Stimulated activated CD8-positive, alpha-beta memory T cell treated with anti-CD3 and anti-CD28 coated beads, Interleukin-12 subunit alpha, Interleukin-12 subunit beta, amount 100 ng/mL, for 4 hours (primary cell): ENCODE measurements around the gene GAGE13.
"Not testable (repeated sequence)": the region's sequence is repeated elsewhere in the genome, so short reads cannot be mapped to it uniquely, and the experiment has no call there.

Source experiments
- DNase-seq: peaks from one replicate; pipeline ENCODE4 v3.0.0-alpha.2; 2020; ENCODE audit warnings: low read depth

GAGE13 gene, protein sequence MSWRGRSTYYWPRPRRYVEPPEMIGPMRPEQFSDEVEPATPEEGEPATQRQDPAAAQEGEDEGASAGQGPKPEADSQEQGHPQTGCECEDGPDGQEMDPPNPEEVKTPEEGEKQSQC

DNA sequence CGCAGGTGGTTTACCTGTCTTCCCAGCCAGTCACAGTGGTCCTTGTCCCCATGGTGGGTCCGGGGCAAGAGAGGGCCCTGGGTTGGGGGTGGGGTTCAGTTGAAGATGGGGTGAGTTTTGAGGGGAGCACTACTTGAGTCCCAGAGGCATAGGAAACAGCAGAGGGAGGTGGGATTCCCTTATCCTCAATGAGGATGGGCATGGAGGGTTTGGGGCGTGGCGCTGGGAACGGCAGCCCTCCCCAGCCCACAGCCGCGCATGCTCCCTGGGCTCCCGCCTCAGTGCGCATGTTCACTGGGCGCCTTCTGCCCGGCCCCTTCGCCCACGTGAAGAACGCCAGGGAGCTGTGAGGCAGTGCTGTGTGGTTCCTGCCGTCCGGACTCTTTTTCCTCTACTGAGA is at the start of gene GAGE13:
GAGE13 (plus strand) TSS at position 301 of the 400 bp plus-strand sequence. CDS start 1,156 bp downstream, outside the sequence.
- not testable (repeated sequence) for DNase-seq

DNA sequence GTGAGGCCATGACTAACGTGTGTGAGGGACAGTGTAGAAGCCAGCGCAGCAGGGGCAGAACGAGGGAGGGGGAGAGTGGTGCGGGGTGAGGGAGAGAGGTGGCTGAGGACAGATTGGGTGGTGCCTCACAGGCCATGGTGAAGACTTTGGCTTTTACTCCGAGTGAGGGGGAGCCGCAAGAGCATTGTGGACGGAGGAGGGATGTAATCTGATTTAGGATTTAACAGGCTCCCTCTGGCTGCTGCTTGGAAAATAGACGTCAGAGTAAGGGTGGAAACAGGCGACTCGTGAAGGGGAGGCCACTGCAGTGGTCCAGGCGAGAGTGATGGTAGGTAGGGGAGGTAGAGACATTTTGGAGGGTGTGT is 48.8 kb upstream of the GAGE13 start:
- DNase-seq: no peak

DNA sequence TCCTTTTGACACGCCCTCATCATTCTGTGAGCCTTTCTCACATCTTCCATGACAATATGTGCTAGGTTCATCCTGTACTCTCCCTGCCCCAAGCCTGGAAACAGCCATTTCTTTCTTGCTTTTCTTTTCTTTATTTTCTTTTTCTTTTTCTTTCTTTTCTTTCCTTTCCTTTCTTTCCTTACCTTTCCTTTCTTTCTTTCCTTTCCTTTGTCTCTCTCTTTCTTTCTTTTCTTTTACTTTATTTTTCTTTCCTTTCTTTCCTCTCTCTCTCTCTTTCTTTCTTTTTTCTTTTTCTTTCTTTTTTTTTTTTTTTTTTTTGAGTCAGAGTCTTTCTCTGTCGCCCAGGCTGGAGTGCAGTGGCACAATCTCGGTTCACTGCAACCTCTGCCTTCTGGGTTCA is 47.2 kb upstream of the GAGE13 start:
- no peak for DNase-seq

DNA sequence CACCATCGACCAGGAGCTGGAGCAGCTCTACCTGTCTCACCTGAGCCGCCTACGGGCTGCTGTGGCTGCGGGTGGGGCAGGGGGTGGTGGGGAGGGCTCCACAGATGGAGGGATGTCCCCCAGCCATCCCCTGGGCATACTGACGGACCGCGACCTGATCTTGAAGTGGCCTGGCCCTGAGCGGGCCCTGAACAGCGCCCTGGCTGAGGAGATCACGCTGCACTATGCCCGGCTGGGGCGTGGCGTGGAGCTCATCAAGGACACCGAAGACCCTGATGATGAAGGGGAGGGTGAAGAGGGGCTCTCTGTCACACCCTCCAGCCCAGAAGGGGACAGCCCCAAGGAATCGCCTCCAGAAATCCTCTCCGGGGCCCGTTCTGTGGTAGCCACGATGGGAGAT is 45.2 kb upstream of the GAGE13 start:
- no peak for DNase-seq

DNA sequence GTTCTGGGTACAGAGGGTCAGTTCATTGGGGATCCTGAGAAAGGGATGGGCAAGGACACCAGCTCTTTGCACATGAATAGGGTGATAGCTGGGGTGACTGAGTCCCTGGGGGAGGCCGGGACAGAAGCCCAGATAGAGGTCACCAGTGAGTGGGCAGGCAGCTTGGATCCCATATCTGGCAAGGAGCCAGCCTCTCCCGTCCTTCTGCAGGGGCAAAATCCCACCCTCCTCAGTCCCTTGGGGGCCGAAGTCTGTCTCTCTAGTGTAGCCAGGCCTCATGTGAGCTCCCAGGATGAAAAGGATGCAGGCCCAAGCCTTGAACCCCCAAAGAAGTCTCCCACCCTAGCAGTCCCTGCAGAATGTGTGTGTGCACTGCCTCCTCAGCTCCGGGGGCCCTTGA is 44.8 kb upstream of the GAGE13 start:
- no peak for DNase-seq

DNA sequence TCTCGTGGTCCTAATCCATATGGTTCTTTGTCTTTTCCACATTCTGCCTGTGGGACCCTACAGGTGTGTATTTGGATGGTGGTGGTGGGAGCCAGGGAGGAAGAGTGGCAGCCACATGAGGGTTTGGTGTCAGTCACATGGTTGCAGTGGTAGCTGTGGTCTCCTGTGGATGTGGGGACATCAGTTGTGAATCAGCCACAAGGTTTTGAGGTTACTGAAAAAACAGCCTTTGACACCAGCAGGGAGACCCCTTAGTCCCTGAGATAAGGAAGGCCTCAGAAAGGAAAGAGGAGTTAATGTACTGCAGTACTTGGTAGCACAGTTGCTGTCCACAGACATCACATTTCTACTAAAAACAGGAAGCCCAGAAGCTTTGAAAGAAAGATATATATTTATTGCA is 43.7 kb upstream of the GAGE13 start:
- no peak for DNase-seq

DNA sequence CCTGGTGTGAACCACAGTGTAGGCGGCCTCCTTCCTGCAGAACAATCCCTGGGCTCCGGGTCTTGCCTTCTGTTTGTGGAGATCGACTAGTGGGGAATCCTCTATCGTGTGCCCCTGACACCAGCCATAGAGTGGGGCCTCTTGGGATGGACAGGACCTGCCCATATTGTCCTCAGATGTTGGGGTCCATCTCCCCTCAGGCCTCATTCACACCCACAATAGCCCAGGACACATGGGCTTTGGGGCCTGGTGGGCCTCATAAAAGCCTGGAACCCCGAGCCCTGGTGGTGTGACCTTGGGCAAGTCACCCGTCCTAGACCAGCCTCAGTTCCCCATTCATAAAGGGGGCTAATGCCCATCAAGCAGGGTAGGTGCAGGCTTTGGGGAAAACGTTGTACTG is 41.2 kb upstream of the GAGE13 start:
- DNase-seq: no peak

DNA sequence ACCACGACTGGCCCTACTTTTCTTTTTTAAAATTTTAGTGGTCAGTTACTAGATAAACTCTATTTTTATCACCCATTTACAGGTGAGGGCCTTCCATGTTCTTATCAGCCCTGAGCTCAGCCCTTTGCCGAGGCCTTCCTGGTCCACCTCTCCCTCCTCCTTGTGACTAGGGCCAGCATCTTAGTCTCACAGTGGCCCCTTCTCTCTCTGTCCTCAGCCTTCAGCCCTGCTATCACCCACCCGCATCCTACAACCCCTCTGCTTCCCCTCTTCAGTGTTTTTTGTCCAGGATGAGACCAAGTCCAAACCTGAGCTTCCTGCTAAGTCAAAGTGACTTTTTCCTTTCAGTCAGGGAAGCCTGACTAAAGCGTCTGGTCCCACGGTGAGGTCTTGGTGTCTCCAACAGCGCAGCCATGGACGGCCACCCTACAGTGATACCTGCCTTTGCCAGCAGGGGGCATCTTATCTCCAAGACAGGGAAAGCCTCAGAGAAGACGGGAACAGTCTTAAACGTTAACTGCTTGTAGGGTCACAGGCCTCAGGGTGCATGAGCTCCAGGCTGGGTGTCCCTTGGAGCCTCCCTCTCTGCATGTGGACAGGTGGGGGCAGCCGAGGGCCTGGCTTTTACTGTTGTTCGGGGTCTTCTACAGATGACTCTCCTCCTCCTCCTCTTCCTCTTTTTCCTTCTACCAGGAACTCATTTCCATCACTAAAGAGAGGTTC is 39.6 kb upstream of the GAGE13 start:
- DNase-seq: no peak

DNA sequence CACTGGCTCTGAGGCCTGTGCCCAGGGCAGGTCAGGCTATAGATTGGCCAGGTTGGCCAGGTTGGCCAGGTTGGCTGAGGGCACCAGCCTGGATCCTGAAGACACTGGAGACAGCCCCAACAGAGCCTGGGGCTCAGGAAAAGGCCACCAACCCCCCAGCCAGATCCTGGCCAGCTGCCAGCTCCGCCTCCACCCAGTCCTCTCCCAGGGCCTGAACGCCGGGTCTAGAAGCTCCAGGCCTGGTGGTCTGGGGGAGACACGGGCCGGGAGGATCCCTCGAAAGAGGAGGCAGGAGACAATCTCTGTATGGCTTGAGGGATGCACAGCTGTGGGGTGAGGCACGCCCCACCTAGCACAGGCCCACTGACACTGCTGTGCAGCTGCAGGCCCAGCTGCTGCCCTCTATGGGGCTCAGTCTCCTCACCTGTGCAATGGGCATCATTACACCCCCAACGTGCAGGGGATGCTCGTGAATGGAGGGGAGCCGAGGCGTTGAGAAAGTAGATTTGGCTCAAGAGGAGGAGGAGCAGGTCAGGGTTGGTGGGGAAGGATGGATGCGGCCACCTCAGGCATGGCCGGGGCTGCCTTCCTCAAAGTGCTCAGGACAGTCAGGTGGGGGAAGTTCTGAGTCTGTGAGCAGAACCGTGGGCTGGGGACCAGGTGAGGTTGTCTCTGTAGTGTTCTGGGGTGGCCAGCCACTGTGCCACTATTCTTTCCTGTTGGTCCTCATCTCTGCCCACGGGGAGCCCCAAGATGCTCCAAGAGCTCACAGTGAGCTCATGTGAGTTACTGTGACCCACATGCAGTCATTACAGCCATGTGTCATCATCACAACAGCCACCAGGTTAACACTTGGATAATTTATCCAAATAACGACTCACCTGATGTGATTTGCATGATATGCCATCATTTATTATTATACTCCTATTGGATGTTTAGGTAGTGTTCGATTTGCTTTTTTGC is 38.7 kb upstream of the GAGE13 start:
- DNase-seq: no peak

DNA sequence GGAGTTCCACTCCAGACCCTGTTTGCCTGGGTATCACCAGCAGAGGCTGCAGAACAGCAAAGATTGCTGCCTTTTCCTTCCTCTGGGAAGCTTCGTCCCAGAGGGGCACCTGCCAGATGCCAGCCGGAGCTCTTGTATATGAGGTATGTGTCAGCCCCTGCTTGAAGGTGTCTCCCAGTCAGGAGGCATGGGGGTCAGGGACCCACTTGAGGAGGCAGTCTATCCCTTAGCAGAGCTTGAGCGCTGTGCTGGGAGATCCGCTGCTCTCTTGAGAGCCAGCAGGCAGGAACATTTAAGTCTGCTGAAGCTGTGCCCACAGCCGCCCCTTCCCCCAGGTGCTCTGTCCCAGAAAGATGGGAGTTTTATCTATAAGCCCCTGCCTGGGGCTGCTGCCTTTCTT is 32.1 kb upstream of the GAGE13 start:
- DNase-seq: not testable (repeated sequence)

DNA sequence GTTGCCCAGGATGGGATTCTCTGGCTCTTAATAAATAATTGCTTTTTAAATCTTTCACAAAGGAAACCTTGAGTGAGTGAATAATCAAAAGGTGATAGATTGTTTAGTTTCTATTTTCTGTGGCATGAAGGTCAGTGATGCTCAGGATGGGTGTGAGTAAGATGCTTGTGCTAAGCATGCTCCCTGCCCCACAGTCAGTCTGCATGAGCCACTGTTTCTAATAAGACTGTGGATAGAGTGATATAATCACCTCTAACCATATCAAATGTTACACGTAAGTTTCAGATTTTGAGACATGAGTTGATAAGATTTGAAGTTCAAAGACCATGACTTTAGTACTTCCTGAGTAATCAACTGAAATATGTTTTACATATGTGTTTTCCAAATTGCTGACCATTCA is 30.7 kb upstream of the GAGE13 start:
- no peak for DNase-seq

DNA sequence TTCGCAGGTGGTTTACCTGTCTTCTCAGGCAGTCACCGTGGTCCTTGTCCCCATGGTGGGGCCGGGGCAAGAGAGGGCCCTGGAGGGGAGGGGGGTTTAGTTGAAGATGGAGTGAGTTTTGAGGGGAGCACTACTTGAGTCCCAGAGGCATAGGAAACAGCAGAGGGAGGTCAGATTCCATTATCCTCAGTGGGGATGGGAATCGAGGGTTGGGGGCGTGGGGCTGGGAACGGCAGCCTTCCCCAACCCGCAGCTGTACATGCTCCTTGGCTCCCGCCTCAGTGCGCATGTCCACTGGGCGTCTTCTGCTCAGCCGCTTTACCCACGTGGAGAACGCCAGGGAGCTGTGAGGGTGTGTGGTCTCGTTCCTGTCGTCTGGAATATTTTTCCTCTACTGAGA is 28.0 kb upstream of the GAGE13 start, which contains the start of gene GAGE10:
GAGE10 (plus strand) TSS at position 301 of the 400 bp plus-strand sequence. CDS start 1,214 bp downstream, outside the sequence.
- no peak for DNase-seq

DNA sequence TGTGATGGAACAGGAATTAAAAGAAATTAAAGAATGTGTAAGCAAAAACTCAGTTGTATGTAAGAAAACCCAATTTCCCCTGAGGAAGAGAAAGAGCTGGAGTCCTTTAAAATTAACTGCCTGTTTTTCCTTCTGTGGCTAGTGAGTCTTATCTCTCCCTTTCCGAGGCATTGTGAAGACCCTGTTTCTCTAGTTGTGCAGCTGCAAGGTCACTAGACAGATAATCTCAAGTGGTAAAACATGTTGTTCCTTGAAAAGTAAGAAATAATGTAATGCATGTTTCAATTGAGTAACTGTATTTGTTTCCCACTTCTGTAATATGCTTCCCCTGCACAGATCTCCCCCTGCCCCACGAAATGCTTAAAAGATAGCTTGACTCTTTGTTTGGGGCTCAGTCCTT is 23.6 kb upstream of the GAGE13 start:
- DNase-seq: not testable (repeated sequence)

DNA sequence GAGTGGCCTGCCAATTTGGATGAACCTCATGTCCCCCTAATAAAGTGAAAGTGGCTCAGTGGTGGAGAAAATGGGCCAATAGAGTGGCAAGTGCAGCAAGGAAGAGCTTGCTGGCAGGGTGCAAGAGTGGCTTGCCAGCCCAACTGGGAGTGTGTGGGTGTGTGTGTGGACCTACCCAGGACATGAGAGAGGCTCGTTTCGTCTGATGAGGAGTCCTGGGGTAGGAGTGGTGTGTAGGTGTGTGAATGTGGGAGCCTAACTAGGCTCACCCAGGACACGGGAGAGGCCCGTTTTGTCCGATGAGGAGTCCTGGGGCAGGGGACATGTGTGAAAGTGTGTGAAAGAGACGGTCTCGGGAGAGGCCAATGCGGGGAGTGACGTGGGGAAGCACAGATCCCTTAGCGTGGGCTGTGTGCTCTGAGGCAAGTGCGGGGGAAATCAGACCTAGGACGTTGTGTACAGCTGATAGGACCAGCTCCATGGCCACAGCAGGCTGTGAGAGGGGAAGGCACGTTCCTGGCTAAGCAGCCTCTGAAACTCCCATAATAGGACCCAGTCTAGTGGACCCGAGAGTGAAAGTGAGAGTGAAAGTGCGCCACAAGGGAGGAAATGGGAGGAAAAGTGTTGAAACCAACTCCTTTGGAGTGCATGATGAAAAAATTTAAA is 22.6 kb upstream of the GAGE13 start:
- DNase-seq: no peak

DNA sequence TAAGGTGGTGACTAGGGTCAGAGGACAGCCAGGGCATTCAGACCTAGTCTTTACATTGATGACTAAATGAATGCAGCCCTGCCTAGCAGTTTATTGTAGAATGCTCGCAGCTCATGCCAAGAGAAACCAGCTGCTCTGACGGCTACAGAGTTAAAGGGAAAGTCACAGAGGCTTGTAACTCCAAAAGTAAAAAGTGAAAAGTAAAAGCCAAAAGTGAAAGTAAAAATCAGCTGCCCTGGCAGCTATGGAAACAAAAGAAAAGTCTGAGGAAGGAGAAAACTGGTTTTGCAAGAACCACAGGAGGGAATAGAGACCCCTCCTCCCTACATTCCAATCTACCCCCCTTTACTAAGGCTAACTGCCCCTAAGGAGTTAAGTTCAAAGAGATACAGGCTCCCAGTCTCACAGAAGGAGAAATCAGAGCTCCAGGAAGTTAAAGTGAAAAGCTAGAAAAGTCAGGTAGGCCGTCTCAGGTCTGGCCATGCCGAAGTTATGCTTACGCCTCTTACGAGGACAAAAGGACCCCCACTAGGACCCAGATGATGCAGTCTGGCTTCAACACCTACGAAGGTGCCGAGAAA is 21.9 kb upstream of the GAGE13 start:
- no peak for DNase-seq

DNA sequence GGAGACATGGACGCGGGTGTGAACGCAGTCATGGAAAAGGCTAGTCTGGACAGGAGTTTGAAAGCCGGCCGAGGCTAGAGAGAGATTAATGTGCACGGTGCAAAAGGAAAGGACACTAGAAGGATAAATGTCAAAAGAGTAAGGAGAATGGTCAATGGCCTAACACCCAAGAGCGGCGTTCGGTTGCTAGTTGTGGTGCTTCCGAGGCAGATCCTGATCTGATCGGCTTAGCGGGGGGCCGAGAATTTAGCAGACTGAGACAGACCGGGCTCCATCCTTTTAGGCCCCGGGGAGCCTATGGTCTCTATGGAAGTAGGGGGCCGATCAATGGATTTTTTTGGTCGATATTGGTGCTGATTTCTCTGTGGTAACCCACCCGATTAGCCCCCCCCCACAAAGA is 21.0 kb upstream of the GAGE13 start:
- DNase-seq: no peak

DNA sequence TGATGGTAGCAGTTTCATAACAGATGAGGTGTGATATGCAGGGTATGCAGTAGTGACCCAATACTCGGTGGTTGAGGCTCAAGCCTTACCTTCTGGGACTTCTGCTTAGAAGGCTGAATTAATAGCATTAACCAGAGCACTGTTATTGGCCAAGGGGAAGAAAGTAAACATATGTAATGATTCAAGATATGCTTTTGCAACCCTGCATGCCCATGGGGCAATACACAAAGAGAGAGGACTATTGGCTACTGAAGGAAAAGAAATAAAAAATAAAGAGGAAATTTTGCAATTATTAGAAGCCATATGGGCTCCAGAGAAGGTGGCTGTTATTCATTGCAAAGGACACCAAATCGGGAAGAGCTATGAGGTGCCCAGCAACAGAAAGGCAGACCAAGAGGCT is 19.2 kb upstream of the GAGE13 start:
- DNase-seq: no peak

DNA sequence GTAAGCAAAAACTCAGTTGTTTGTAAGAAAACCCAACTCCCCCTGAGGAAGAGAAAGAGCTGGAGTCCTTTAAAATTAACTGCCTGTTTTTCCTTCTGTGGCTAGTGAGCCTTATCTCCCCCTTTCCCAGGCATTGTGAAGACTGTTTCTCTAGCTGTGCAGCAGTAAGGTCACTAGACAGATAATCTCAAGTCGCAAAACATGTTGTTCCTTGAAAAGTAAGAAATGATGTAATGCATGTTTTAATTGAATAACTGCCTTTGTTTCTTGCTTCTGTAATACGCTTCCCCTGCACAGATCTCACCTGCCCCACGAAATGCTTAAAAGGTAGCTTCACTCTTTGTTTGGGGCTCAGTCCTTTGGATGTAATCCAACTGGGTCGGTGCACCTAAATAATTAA is 15.3 kb upstream of the GAGE13 start:
- no peak for DNase-seq

DNA sequence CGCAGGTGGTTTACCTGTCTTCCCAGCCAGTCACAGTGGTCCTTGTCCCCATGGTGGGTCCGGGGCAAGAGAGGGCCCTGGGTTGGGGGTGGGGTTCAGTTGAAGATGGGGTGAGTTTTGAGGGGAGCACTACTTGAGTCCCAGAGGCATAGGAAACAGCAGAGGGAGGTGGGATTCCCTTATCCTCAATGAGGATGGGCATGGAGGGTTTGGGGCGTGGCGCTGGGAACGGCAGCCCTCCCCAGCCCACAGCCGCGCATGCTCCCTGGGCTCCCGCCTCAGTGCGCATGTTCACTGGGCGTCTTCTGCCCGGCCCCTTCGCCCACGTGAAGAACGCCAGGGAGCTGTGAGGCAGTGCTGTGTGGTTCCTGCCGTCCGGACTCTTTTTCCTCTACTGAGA is 9.6 kb upstream of the GAGE13 start, which contains the start of gene GAGE12J:
GAGE12J (plus strand) TSS at position 301 of the 400 bp plus-strand sequence. CDS start 1,157 bp downstream, outside the sequence.
- not testable (repeated sequence) for DNase-seq

DNA sequence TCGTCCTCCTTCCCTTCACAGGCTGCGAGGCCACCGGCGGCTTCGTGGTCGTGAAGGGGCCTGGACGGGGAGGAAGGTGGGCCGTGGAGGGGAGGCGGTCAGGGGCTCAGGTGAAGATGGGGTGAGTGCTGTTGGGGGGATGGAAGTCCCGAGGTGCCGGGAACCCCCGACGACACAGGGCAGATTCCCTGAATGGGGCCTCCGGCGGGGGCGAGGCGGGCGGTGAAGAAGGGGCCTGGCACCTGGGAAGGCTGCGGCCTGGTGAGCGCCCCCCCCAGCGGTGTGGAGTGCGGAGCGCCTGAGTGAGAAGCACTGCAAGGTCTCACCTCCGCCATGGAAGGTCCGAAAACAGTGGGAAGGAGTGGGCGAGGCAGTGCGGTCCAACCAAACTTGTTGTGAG is 9.1 kb upstream of the GAGE13 start:
- DNase-seq: not testable (repeated sequence)

DNA sequence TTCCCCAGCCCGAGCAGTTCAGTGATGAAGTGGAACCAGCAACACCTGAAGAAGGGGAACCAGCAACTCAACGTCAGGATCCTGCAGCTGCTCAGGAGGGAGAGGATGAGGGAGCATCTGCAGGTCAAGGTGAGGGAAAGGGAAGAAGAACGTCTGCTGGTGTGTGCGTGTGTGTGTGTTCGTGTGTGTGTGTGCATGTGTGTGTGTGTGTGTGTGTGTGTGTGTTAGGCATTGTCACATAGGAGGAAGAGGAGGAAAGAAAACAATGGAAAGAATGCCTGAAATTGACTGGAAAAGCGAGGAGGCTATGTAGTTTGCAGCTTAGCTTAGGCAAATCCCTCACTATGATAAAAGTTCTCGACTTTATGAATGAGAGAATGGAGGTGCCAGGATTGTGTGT is 7.6 kb upstream of the GAGE13 start:
- DNase-seq: not testable (repeated sequence)

DNA sequence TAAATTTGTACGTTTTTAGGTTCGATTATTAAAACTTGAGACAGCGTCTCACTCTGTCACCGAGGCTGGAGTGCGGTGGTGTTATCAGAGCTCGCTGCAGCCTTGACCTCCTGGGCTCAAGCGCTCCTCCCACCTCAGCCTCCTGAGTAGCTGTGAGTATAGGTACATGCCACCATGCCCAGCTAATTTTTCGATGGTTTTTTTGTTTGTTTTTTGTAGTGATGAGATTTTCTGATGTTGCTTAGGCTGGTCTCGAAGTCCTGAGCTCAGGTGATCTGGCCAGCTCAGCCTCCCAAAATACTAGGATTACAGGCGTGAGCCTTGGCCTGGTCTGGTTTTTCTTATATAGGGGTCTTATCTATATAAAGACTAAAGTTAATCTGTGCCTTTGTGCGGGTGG is 961 bp upstream of the GAGE13 start:
- not testable (repeated sequence) for DNase-seq
